NCI-H146 treated with DMSO at 0.1 percent for 48 hours (cell line): ENCODE measurements around the gene CCDC187.
A peak's percentile ranks its signal among the peaks of the same experiment; 100 is the strongest.

Experiments
- DNase-seq: peaks from one replicate; lab custom pipeline; 2025; ENCODE audit not compliant: unreplicated experiment; lab: John Stamatoyannopoulos, UW

CCDC187 gene

GRCh38 chr9:136285501-136286358 is 18.2 kb downstream of the CCDC187 start:
- DNase-seq = no peak

- DNase-seq = no peak
Measured at GRCh38 chr9:136284951-136285350, 18.9 kb downstream of the CCDC187 start.

GRCh38 chr9:136284311-136284710 is 19.6 kb downstream of the CCDC187 start:
- DNase-seq = no peak

GRCh38 chr9:136283291-136284235 is 20.3 kb downstream of the CCDC187 start:
- no peak for DNase-seq

GRCh38 chr9:136282272-136282861 is 21.5 kb downstream of the CCDC187 start:
- DNase-seq = peak; percentile 6

GRCh38 chr9:136281421-136282271 is 22.2 kb downstream of the CCDC187 start:
- no peak for DNase-seq

- DNase-seq = no peak
Measured at GRCh38 chr9:136280535-136281315, 23.2 kb downstream of the CCDC187 start.

- DNase-seq = no peak
Measured at GRCh38 chr9:136279471-136279870, 24.4 kb downstream of the CCDC187 start.

GRCh38 chr9:136278894-136279293 is 25.0 kb downstream of the CCDC187 start:
- no peak for DNase-seq

GRCh38 chr9:136278221-136278620 is 25.7 kb downstream of the CCDC187 start:
- no peak for DNase-seq

GRCh38 chr9:136277746-136278145 is 26.1 kb downstream of the CCDC187 start:
- no peak for DNase-seq

GRCh38 chr9:136276716-136277115 is 27.2 kb downstream of the CCDC187 start:
- no peak for DNase-seq

- DNase-seq = no peak
Measured at GRCh38 chr9:136275655-136276429, 28.1 kb downstream of the CCDC187 start.

GRCh38 chr9:136274786-136275654 is 28.9 kb downstream of the CCDC187 start:
- no peak for DNase-seq

GRCh38 chr9:136273921-136274785 is 29.7 kb downstream of the CCDC187 start:
- DNase-seq = no peak

- no peak for DNase-seq
Measured at GRCh38 chr9:136273244-136273865, 30.5 kb downstream of the CCDC187 start.
